AG10803 (cell line): Measurements from ENCODE around the gene FBXO11.
"Not testable (repeated sequence)": the region's sequence is repeated elsewhere in the genome, so short reads cannot be mapped to it uniquely, and the experiment has no call there.

Experiments used
- DNase-seq: peaks from one replicate; pipeline ENCODE4 v3.0.0; 2010; ENCODE audit warnings: low read depth
- H3K4me3 ChIP-seq: 2 replicates; pipeline ENCODE4 v1.5.1; 2011; ENCODE audit warnings: mild to moderate bottlenecking, low read length, control low read depth
- CTCF ChIP-seq: conservative IDR thresholded peaks from 2 replicates; pipeline ENCODE4 v1.5.1; 2011; ENCODE audit warnings: mild to moderate bottlenecking, low read length, control low read depth, inconsistent platforms

Gene FBXO11

GRCh38 chr2:47905386-47906156 lies 727 bp downstream of the FBXO11 start:
- H3K4me3 ChIP-seq: peak overlapping the region; percentile 81
- no peak for TF ChIP-seq CTCF
- peak; percentile 58 for DNase-seq

GRCh38 chr2:47903781-47904490 lies 2.4 kb downstream of the FBXO11 start:
- TF ChIP-seq CTCF: no peak
- H3K4me3 ChIP-seq: peak overlapping the region; percentile 81
- DNase-seq: no peak

GRCh38 chr2:47901892-47902291 lies 4.4 kb downstream of the FBXO11 start:
- not testable (repeated sequence) for H3K4me3 ChIP-seq, DNase-seq

- H3K4me3 ChIP-seq: no peak overlapping the region
- TF ChIP-seq CTCF: no peak
Measured at GRCh38 chr2:47900857-47901256, 5.4 kb downstream of the FBXO11 start.

GRCh38 chr2:47899915-47900816 lies 6.1 kb downstream of the FBXO11 start:
- peak; percentile 3 for DNase-seq
- no peak overlapping the region for H3K4me3 ChIP-seq
- TF ChIP-seq CTCF: no peak

More at GRCh38 chr2:47900857-47901256, 5.4 kb downstream of the FBXO11 start:
- DNase-seq: no peak

- no peak for DNase-seq
- H3K4me3 ChIP-seq: no peak overlapping the region
- no peak for TF ChIP-seq CTCF
Measured at GRCh38 chr2:47897883-47898731, 8.2 kb downstream of the FBXO11 start.

GRCh38 chr2:47897191-47897882 lies 9.0 kb downstream of the FBXO11 start:
- not testable (repeated sequence) for H3K4me3 ChIP-seq, DNase-seq
